K562 treated with DMSO at 1 percent for 48 hours (cell line): ENCODE measurements around the gene PHKG1. TPM values are rescaled to one million over a fixed set of nuclear protein-coding genes. Genes with fewer than 3 reads are reported as not detected.

Source experiments
- total RNA-seq: library from RNA; unstranded; fragments of 300-600 nt; gene quantifications from 2 replicates; pipeline ENCODE4 v1.2.3, GENCODE V29; 2022; ENCODE audit warnings: low replicate concordance; ENCODE audit errors: extremely low read depth

The PHKG1 gene
- not detected in 2 replicates for total RNA-seq

GRCh38 chr7:56092789-56093531, at the start of gene PHKG1:
PHKG1 (minus strand) TSS chr7:56092952; CDS start chr7:56088941, 4,011 bp downstream.

GRCh38 chr7:56115852-56116538, 23.2 kb upstream of the PHKG1 start, which contains the start of gene NUPR2:
NUPR2 (minus strand) TSS chr7:56116417; CDS start chr7:56116314, 103 bp downstream.

GRCh38 chr7:56106108-56107073, 13.6 kb upstream of the PHKG1 start, which contains the start of gene CHCHD2:
CHCHD2 (minus strand) TSS chr7:56106476; CDS start chr7:56106413, 63 bp downstream.

GRCh38 chr7:56063882-56064625, 28.7 kb downstream of the PHKG1 start, which contains the start of gene SUMF2:
SUMF2 (plus strand) TSS chr7:56064286; CDS start chr7:56064312, 26 bp downstream.

GRCh38 chr7:56051339-56052191, 41.2 kb downstream of the PHKG1 start, which contains the start of the genes CCT6A and PSPH:
CCT6A (plus strand) TSS chr7:56051765; CDS start chr7:56051849, 84 bp downstream.
PSPH (minus strand) TSS chr7:56051444; CDS start chr7:56021212, 30,232 bp downstream.

Other genes with a start within 250 kb of the PHKG1 start
- not detected in 2 replicates for gene SEPTIN14, start 230.2 kb downstream of the PHKG1 start, total RNA-seq
- gene ZNF713, start 205.5 kb downstream of the PHKG1 start, total RNA-seq = not detected in 2 replicates
- not detected in 2 replicates for gene MRPS17, start 141.1 kb downstream of the PHKG1 start, total RNA-seq
- gene NIPSNAP2, start 128.4 kb downstream of the PHKG1 start, total RNA-seq = not detected in 2 replicates
- gene PSPH, start 41.5 kb downstream of the PHKG1 start, total RNA-seq = not detected in 2 replicates
- gene CCT6A, start 41.2 kb downstream of the PHKG1 start, total RNA-seq = not detected in 2 replicates
- not detected in 2 replicates for gene SUMF2, start 28.7 kb downstream of the PHKG1 start, total RNA-seq
- gene CHCHD2, start 13.5 kb upstream of the PHKG1 start, total RNA-seq = not detected in 2 replicates
- gene NUPR2, start 23.5 kb upstream of the PHKG1 start, total RNA-seq = not detected in 2 replicates